ENCODE measurements around the gene EREG.

EREG gene

GRCh38 chr4:74433043-74433442 lies 68.1 kb downstream of the EREG start:
- DNase-seq = no peak

- DNase-seq = no peak
These were observed 68.7 kb downstream of the EREG start for GRCh38 chr4:74433541-74434172.

GRCh38 chr4:74435296-74435695 lies 70.4 kb downstream of the EREG start:
- no peak for DNase-seq

- DNase-seq = no peak
These were observed 72.9 kb downstream of the EREG start for GRCh38 chr4:74437866-74438265.

All from NCI-H526 (cell line).